Fibroblast of villous mesenchyme (primary cell): ENCODE data around the gene FGGY. TPM values are rescaled to one million over a fixed set of nuclear protein-coding genes. Genes with fewer than 3 reads are reported as not detected.
A peak's percentile ranks its signal among the peaks of the same experiment; 100 is the strongest.
"Not testable (repeated sequence)": the region's sequence is repeated elsewhere in the genome, so short reads cannot be mapped to it uniquely, and the experiment has no call there.

Source experiments
- DNase-seq: peaks from one replicate; pipeline ENCODE4 v3.0.0-alpha.2; 2010; ENCODE audit warnings: low read depth
- H3K4me3 ChIP-seq: 2 replicates; pipeline ENCODE4 v1.5.1; 2011; ENCODE audit warnings: low read depth, mild to moderate bottlenecking, low read length
- CTCF ChIP-seq: IDR thresholded peaks from 2 replicates; pipeline ENCODE4 v1.5.1; 2012; ENCODE audit warnings: low read depth, mild to moderate bottlenecking, low read length; ENCODE audit not compliant: insufficient read depth
- total RNA-seq: library from RNA; depleted of rRNA; stranded (reverse); fragments of >200 nt; gene quantifications from 2 replicates; pipeline ENCODE4 v1.2.3, GENCODE V29; 2012

The FGGY gene
- total RNA-seq, 1 donor: 11.7 TPM

- no peak overlapping the region for H3K4me3 ChIP-seq
- no peak for TF ChIP-seq CTCF
- no peak for DNase-seq
Observed at GRCh38 chr1:59294423-59294822, 2.5 kb upstream of the FGGY start.

GRCh38 chr1:59295618-59296017 is 1.3 kb upstream of the FGGY start:
- no peak for DNase-seq
- no peak for TF ChIP-seq CTCF

GRCh38 chr1:59298026-59298583 is 1.2 kb downstream of the FGGY start:
- H3K4me3 ChIP-seq: no peak overlapping the region
- no peak for DNase-seq
- no peak for TF ChIP-seq CTCF

More at GRCh38 chr1:59295618-59296017, 1.3 kb upstream of the FGGY start:
- H3K4me3 ChIP-seq: peak overlapping the region; percentile 66

- peak; percentile 37 for DNase-seq
- TF ChIP-seq CTCF: no peak
- H3K4me3 ChIP-seq: no peak overlapping the region
Observed at GRCh38 chr1:59298710-59299346, 1.9 kb downstream of the FGGY start.

GRCh38 chr1:59299670-59300069 is 2.8 kb downstream of the FGGY start:
- DNase-seq, H3K4me3 ChIP-seq: not testable (repeated sequence)

GRCh38 chr1:59302297-59302696 is 5.4 kb downstream of the FGGY start:
- no peak overlapping the region for H3K4me3 ChIP-seq
- no peak for DNase-seq
- TF ChIP-seq CTCF: no peak

GRCh38 chr1:59302871-59303270 is 6.0 kb downstream of the FGGY start:
- H3K4me3 ChIP-seq: no peak overlapping the region
- no peak for DNase-seq
- TF ChIP-seq CTCF: no peak
